Breast epithelium (tissue), 4 donors: ENCODE results near the gene INVS. TPM values are rescaled to one million over a fixed set of nuclear protein-coding genes. Genes with fewer than 3 reads are reported as not detected.

Experiments used
- DNase-seq, 2 donors: peaks; one replicate each; pipeline ENCODE4 v3.0.0-alpha.2; 2019; ENCODE audit warnings: low spot score in 2 of 2
- H3K27ac ChIP-seq, 2 donors: fragments of 200-600 bp; sonication (generic) in 1 of 2; one replicate each; pipeline ENCODE4 v1.5.1; 2016 to 2019; ENCODE audit warnings: mild to moderate bottlenecking in 1 of 2
- H3K27me3 ChIP-seq, 2 donors: fragments of 200-600 bp; sonication (generic) in 1 of 2; one replicate each; pipeline versions ENCODE4 v1.5.1 to v1.6.0; 2017 to 2019; ENCODE audit warnings: control low read depth in 1 of 2, mild to moderate bottlenecking in 1 of 2
- H3K36me3 ChIP-seq: fragments of 200-600 bp; one replicate; pipeline ENCODE4 v1.5.1; 2019
- H3K4me1 ChIP-seq, 2 donors: fragments of 200-600 bp; sonication (generic); one replicate each; pipeline ENCODE4 v1.5.1; 2016 to 2019; ENCODE audit warnings: control low read depth in 1 of 2
- H3K4me3 ChIP-seq, 3 donors: fragments of 200-600 bp; sonication (generic); 1 replicate in 2 of 3; 2 replicates in 1 of 3; pipeline ENCODE4 v1.5.1; 2016 to 2019; ENCODE audit warnings: mild to moderate bottlenecking in 3 of 3, moderate library complexity in 2 of 3
- H3K9me3 ChIP-seq, 2 donors: fragments of 200-600 bp; sonication (generic) in 1 of 2; one replicate each; pipeline ENCODE4 v1.5.1; 2016 to 2019; ENCODE audit warnings: control low read depth in 1 of 2
- POLR2A ChIP-seq: fragments of 450-650 bp; IDR thresholded peaks from one replicate; pipeline ENCODE4 v1.6.1; 2016; ENCODE audit warnings: antibody characterized with exemption, mild to moderate bottlenecking, moderate library complexity
- POLR2AphosphoS5 ChIP-seq, 3 donors: sonication (generic); formaldehyde crosslinking; IDR thresholded peaks; one replicate each; pipeline ENCODE4 v1.6.1; 2017; ENCODE audit warnings: antibody characterized with exemption in 3 of 3
- intact Hi-C: fragments of 100-400 bp; cut with DNase I; formaldehyde crosslinking; loops from one replicate; pipeline ENCODE4 v1.15.1; 2023; ENCODE audit warnings: low total_unique reads
- total RNA-seq, 3 donors: library from RNA; depleted of rRNA; stranded (reverse); fragments of >200 nt; gene quantifications; one replicate each; pipeline ENCODE4 v1.1.0, GENCODE V29; 2016
- TF ChIP-seq, protein P1 (sequence below), 3 donors: fragments of 450-650 bp; IDR thresholded peaks; one replicate each; pipeline ENCODE4 v1.5.1; 2016 to 2017; ENCODE audit warnings: antibody characterized with exemption in 3 of 3, mild to moderate bottlenecking in 3 of 3, moderate library complexity in 3 of 3

INVS gene
- total RNA-seq, 3 donors from 2014 or later: 30.7 to 36.0 (median 34.7) TPM

DNA sequence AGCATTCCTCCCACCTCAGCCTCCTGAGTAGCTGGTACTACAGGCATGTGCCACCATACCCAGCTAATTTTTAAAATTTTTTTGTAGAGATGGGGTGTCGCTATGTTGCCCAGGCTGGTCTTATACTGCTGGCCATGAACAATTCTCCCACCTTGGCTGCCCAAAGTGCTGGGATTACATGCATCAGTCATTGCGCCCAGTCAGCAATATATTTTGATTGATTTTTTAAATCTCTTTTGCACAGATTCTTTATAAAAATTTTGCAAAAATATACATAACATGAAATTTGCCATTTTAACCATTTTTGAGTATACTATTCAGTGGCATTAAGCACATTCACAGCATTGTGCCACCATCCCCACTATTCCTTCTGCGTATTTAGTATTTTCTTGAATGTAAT lies 94.0 kb downstream of the INVS start:
- H3K9me3 ChIP-seq: peaks cover 28 to 50% of the 10 kb centered on the region in 2 donors
- no peak overlapping the region for H3K27ac ChIP-seq
- TF ChIP-seq POLR2A (no peak), POLR2AphosphoS5 (IDR thresholded peaks at IDR 0.05) (no peak)
- TF ChIP-seq, protein P1, sequence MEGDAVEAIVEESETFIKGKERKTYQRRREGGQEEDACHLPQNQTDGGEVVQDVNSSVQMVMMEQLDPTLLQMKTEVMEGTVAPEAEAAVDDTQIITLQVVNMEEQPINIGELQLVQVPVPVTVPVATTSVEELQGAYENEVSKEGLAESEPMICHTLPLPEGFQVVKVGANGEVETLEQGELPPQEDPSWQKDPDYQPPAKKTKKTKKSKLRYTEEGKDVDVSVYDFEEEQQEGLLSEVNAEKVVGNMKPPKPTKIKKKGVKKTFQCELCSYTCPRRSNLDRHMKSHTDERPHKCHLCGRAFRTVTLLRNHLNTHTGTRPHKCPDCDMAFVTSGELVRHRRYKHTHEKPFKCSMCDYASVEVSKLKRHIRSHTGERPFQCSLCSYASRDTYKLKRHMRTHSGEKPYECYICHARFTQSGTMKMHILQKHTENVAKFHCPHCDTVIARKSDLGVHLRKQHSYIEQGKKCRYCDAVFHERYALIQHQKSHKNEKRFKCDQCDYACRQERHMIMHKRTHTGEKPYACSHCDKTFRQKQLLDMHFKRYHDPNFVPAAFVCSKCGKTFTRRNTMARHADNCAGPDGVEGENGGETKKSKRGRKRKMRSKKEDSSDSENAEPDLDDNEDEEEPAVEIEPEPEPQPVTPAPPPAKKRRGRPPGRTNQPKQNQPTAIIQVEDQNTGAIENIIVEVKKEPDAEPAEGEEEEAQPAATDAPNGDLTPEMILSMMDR (IDR thresholded peaks at IDR 0.05): no peak
- H3K27me3 ChIP-seq: no peaks in the 10 kb centered on the region
- H3K4me3 ChIP-seq: no peak overlapping the region
- no peaks in the 10 kb centered on the region for H3K4me1 ChIP-seq
- no peaks in the 10 kb centered on the region for H3K36me3 ChIP-seq
- no peak for DNase-seq
- intact Hi-C loops: no loop called here

DNA sequence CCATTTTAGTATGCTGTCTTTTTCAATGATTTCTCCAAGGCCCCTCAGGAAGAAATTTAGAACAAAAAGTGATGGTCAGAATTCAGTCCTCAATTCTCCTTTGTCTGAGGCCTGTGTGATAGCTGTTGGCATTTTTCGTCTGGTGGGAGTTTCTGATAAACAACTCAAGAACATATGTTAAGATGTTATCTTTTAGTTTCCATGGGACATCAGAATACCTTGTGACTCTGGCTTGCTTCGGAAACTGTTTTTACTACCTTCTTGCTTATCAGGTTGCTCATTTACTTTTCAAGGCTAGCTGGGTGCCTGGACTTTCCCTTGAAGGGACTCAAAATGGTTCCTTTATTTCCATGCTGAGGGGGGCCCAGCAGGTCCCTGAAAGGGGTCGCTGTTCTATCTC lies 97.2 kb downstream of the INVS start:
- intact Hi-C loops: no loop called here
- Histone ChIP-seq H3K4me1 (no peaks in the 10 kb centered on the region), H3K4me3 (no peak overlapping the region), H3K27ac (no peak overlapping the region), H3K9me3 (peaks cover 8 to 23% of the 10 kb centered on the region in 2 donors), H3K27me3 (no peaks in the 10 kb centered on the region), H3K36me3 (no peaks in the 10 kb centered on the region)
- no peak for TF ChIP-seq POLR2A
- TF ChIP-seq POLR2AphosphoS5 (IDR thresholded peaks at IDR 0.05): no peak
- TF ChIP-seq, protein P1 (IDR thresholded peaks at IDR 0.05): no peak
- no peak for DNase-seq

DNA sequence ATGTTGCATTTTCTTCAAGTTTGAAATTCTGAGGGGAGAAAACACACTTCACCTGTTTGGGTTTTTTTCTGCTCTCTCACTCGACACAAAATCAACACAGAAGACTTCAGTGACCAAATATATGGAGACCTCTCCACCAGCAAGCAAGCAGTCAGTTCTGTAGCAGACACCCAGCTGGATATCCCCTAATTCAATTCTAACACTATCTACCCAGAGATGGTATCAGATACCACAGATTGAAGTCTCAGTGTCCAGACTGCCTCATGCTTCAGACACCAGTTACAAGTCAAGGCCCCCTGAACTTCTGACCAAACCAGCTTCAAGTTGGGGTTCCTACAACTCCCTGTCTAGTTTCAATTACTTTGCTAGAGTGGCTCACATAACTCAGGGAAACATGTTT lies 97.8 kb downstream of the INVS start:
- TF ChIP-seq, protein P1 (IDR thresholded peaks at IDR 0.05): no peak
- TF ChIP-seq POLR2AphosphoS5 (IDR thresholded peaks at IDR 0.05) (no peak), POLR2A (no peak)
- peaks cover 3 to 17% of the 10 kb centered on the region in 2 donors for H3K9me3 ChIP-seq
- H3K27ac ChIP-seq: no peak overlapping the region
- intact Hi-C loops: no loop called here
- no peak for DNase-seq
- H3K4me3 ChIP-seq: no peak overlapping the region
- no peaks in the 10 kb centered on the region for H3K4me1 ChIP-seq
- H3K27me3 ChIP-seq: no peaks in the 10 kb centered on the region
- no peaks in the 10 kb centered on the region for H3K36me3 ChIP-seq

DNA sequence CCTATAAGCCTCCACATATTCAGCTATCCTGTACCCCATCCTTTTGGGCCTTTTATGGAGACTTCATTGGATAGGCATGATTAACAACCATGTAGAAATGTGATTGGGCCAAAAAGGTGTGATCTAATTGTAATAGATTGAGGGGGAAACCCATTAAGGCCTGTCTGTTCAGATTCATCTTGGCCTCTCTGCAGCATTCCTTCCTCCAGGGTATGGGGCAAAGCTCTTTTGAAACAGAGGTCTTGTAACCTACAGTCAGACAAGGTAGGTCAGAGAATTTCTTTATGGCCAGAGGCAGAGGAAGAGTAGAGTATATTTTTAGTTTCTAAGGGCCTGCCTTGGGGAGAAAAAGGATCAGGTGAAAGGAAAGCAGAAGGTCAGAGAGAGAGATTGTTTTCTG lies 98.5 kb downstream of the INVS start:
- Histone ChIP-seq H3K36me3 (no peaks in the 10 kb centered on the region), H3K27me3 (no peaks in the 10 kb centered on the region), H3K4me1 (no peaks in the 10 kb centered on the region), H3K9me3 (peaks cover 0 to 12% of the 10 kb centered on the region in 2 donors), H3K4me3 (no peak overlapping the region), H3K27ac (no peak overlapping the region)
- intact Hi-C loops: no loop called here
- DNase-seq: no peak
- TF ChIP-seq POLR2A: no peak
- no peak for TF ChIP-seq POLR2AphosphoS5 (IDR thresholded peaks at IDR 0.05)
- TF ChIP-seq, protein P1 (IDR thresholded peaks at IDR 0.05): no peak

DNA sequence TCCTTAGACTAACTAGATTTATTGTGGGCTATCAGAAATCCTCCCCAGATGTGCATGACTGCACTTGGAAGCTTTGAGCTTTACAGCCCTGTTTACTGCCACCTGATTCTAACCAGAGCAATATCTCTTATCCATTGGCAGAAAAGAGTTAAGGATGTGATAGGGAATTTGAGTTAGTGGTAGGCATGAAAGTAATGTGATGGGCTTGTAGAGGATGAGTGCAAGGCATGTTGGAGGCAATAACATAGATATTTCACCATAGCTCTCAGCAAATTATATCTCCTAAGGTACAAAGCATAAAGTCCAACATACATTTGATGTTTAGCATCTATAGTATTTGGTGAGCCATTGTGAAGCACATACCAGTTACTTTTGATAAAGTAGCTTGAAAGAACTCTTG lies 103.8 kb downstream of the INVS start:
- intact Hi-C loops: no loop called here
- Histone ChIP-seq H3K36me3 (no peaks in the 10 kb centered on the region), H3K27ac (no peak overlapping the region), H3K27me3 (no peaks in the 10 kb centered on the region), H3K4me1 (no peaks in the 10 kb centered on the region), H3K9me3 (no peaks in the 10 kb centered on the region), H3K4me3 (no peak overlapping the region)
- no peak for TF ChIP-seq POLR2AphosphoS5 (IDR thresholded peaks at IDR 0.05)
- no peak for DNase-seq

DNA sequence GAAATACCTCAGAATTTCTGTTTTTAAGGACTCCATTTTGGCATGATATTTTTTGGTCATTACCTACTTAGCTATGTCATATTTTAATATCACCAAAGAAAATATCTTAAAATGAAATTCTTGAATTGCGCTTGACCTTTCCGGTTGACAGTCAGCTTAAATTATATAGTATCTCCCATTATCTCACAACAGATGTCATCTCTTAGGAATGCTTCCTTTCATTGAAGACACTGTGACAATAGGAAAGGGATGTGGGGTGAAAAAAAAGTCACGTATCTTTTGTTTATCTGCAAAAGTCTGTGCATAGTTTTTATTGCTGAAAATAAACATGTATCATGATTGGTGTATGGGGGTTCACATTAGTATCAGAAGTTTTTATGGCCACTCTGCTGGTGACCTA lies 105.8 kb downstream of the INVS start:
- H3K27ac ChIP-seq: no peak overlapping the region
- H3K9me3 ChIP-seq: no peaks in the 10 kb centered on the region
- no peak for TF ChIP-seq POLR2A
- TF ChIP-seq, protein P1 (IDR thresholded peaks at IDR 0.05): no peak
- no peak for TF ChIP-seq POLR2AphosphoS5 (IDR thresholded peaks at IDR 0.05)
- no peaks in the 10 kb centered on the region for H3K36me3 ChIP-seq
- DNase-seq: no peak
- H3K4me3 ChIP-seq: no peak overlapping the region
- no peaks in the 10 kb centered on the region for H3K27me3 ChIP-seq
- no peaks in the 10 kb centered on the region for H3K4me1 ChIP-seq
- intact Hi-C loops: no loop called here
